Epithelial cell of umbilical artery (primary cell): ENCODE results near the gene IGF1R. TPM values are rescaled to one million over a fixed set of nuclear protein-coding genes. Genes with fewer than 3 reads are reported as not detected.

ENCODE experiments used
- total RNA-seq: library from RNA; depleted of rRNA; stranded (reverse); fragments of >200 nt; gene quantifications from 2 replicates; pipeline ENCODE4 v1.2.3, GENCODE V29; 2014

The IGF1R gene
- total RNA-seq = 18.8 and 21.6 TPM in 2 replicates

DNA sequence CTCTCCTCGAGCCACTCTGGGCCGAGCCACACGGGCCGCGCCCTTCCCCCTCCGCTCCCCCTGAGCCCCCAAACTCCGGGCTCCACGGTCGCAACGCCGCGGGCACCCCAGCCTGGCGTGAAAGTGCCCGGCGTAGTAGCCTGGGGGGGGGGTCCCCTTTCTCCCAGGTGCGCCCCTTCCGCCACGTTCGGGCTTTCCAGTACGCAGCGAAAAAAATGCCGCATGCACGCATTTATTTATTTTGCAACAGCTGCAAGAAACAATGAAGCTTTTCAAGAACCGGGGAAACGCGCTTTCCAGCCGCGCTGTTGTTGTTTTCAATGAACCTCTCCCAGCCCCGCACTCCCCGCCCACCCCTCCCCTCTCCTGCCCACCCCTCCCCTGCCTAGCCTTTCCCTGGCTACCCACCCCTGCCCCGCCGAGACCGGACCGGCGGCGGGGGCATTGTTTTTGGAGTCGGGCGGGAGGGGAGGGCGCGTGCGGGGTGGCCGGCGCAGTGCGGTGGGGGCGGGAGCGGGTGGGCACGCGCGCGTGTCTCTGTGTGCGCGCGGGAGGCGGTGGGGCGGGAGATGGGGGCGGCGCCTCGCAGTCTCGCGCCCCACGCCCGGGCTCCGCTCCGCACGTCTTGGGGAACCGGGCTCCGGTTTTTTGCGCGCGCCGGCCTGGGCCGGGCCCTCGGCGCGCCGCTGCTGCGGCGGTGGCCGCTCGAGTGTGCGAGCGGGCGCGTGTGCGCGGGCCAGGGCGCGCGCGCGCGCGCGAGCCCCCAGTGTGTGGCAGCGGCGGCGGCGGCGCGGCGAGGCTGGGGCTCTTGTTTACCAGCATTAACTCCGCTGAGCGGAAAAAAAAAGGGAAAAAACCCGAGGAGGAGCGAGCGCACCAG, at the start of gene IGF1R:
IGF1R (plus strand) TSS at position 766 of the 880 bp plus-strand sequence. CDS start 1,043 bp downstream, outside the sequence.

